Endothelial cell of umbilical vein (primary cell): ENCODE results near the gene TPM1. TPM values are rescaled to one million over a fixed set of nuclear protein-coding genes. Genes with fewer than 3 reads are reported as not detected.

Experiments used
- BruUV-seq: library from RNA; stranded (reverse); fragments of 400-500 nt; replicated peaks from 2 replicates; lab custom pipeline; 2021; lab: Mats Ljungman, UMichigan
- CTCF ChIA-PET: fragments of 300-600, 350-600 bp; sonication (Branson Sonifier 250); formaldehyde crosslinking; loops from one replicate; lab custom pipeline; 2021; ENCODE audit warnings: antibody characterized with exemption, inconsistent platforms; lab: Charles Lee
- POLR2A ChIA-PET: fragments of 300-600, 350-600 bp; sonication (Branson Sonifier 250); formaldehyde crosslinking; loops from one replicate; lab custom pipeline; 2021; ENCODE audit warnings: antibody characterized with exemption, inconsistent platforms; lab: Charles Lee
- DNase-seq: peaks from one replicate; pipeline ENCODE4 v3.0.0-alpha.2; 2011; ENCODE audit warnings: low read depth, low spot score
- FAIRE-seq: peaks from 2 replicates; lab custom pipeline; 2011; peaks lifted over from hg19 to GRCh38; lab: Jason Lieb, UNC
- H2AFZ ChIP-seq: 2 replicates; pipeline ENCODE4 v1.6.0; 2012; ENCODE audit warnings: low read depth, low read length, control low read depth, inconsistent platforms
- H3K27ac ChIP-seq: 2 replicates; pipeline ENCODE4 v1.5.1; 2011; ENCODE audit warnings: low read depth, mild to moderate bottlenecking, control low read depth, low read length, moderate library complexity; ENCODE audit not compliant: insufficient read depth
- H3K27me3 ChIP-seq, 2 experiments: 2 replicates each; pipeline versions ENCODE4 v1.6.0 to v1.6.1; 2011; ENCODE audit warnings: low read length in 2 of 2, mixed read lengths in 1 of 2; ENCODE audit not compliant: control insufficient read depth in 2 of 2, insufficient read depth in 2 of 2
- H3K36me3 ChIP-seq, 2 experiments: 2 replicates in 1 of 2; 3 replicates in 1 of 2; pipeline ENCODE4 v1.5.1; 2011; ENCODE audit warnings: low read length in 2 of 2, mild to moderate bottlenecking in 1 of 2, moderate library complexity in 1 of 2; ENCODE audit not compliant: control insufficient read depth in 2 of 2, insufficient read depth in 2 of 2; ENCODE audit errors: extremely low read depth in 1 of 2
- H3K4me1 ChIP-seq: 3 replicates; pipeline ENCODE4 v1.5.1; 2011; ENCODE audit warnings: mild to moderate bottlenecking, low read length; ENCODE audit not compliant: control insufficient read depth, insufficient read depth; ENCODE audit errors: extremely low read depth
- H3K4me2 ChIP-seq: 2 replicates; pipeline ENCODE4 v1.6.1; 2011; ENCODE audit warnings: low read length, control low read depth, mixed read lengths; ENCODE audit not compliant: insufficient read depth
- H3K4me3 ChIP-seq, 3 experiments: fragments of 200-600 bp in 1 of 3; sonication (generic), shearing (Covaris generic) in 1 of 3; replicated peaks in 1 of 3; 2 replicates each; pipeline ENCODE4 v1.5.1; 2011 to 2016; ENCODE audit warnings: control low read depth in 3 of 3, low read length in 3 of 3, mild to moderate bottlenecking in 2 of 3, inconsistent platforms in 1 of 3, low read depth in 1 of 3, moderate library complexity in 1 of 3; ENCODE audit not compliant: insufficient read depth in 1 of 3
- H3K79me2 ChIP-seq: 2 replicates; pipeline ENCODE4 v1.6.0; 2012; ENCODE audit warnings: low read length, inconsistent platforms; ENCODE audit not compliant: control insufficient read depth, insufficient read depth
- H3K9ac ChIP-seq: replicated peaks from 2 replicates; pipeline ENCODE3; 2011; ENCODE audit warnings: low read length, control low read depth; ENCODE audit not compliant: insufficient read depth; ENCODE audit errors: extremely low read depth
- H3K9me1 ChIP-seq: replicated peaks from 3 replicates; pipeline ENCODE4 v1.6.0; 2011; ENCODE audit warnings: mild to moderate bottlenecking, low read length; ENCODE audit not compliant: control insufficient read depth, insufficient read depth; ENCODE audit errors: extremely low read depth
- H3K9me3 ChIP-seq: replicated peaks from 2 replicates; pipeline ENCODE4 v1.5.1; 2012; ENCODE audit warnings: low read length, inconsistent platforms; ENCODE audit not compliant: control insufficient read depth, insufficient read depth
- H4K20me1 ChIP-seq: replicated peaks from 2 replicates; pipeline ENCODE3; 2011; ENCODE audit warnings: mild to moderate bottlenecking, low read length; ENCODE audit not compliant: control insufficient read depth, insufficient read depth; ENCODE audit errors: extremely low read depth
- EZH2 ChIP-seq: IDR thresholded peaks from 2 replicates; pipeline ENCODE4 v1.6.1; 2012; ENCODE audit warnings: borderline replicate concordance, low read depth, mild to moderate bottlenecking, moderate library complexity, low read length, inconsistent platforms; ENCODE audit not compliant: severe bottlenecking
- FOS ChIP-seq: IDR thresholded peaks from 2 replicates; pipeline ENCODE4 v1.6.1; 2011; ENCODE audit warnings: mild to moderate bottlenecking, low read length, moderate library complexity, borderline replicate concordance; ENCODE audit not compliant: insufficient read depth
- GATA2 ChIP-seq: IDR thresholded peaks from 2 replicates; pipeline ENCODE4 v1.7.0; 2011; ENCODE audit warnings: low read depth, mild to moderate bottlenecking, moderate library complexity, mixed read lengths, low read length; ENCODE audit not compliant: insufficient read length, insufficient read depth
- JUN ChIP-seq: IDR thresholded peaks from 2 replicates; pipeline ENCODE4 v1.6.1; 2011; ENCODE audit warnings: borderline replicate concordance, low read depth; ENCODE audit not compliant: insufficient read length, insufficient read depth
- MYC ChIP-seq: IDR thresholded peaks from one replicate; pipeline ENCODE4 v1.6.1; 2011; ENCODE audit warnings: mild to moderate bottlenecking, low read depth, low read length
- POLR2A ChIP-seq: IDR thresholded peaks from 2 replicates; pipeline ENCODE4 v1.6.1; 2012; ENCODE audit warnings: low read depth, mild to moderate bottlenecking, control low read depth, low read length
- POLR2AphosphoS5 ChIP-seq: IDR thresholded peaks from 2 replicates; pipeline ENCODE4 v1.6.1; 2012; ENCODE audit warnings: low read depth, mild to moderate bottlenecking, control low read depth, low read length, moderate library complexity; ENCODE audit not compliant: insufficient read depth
- dilution Hi-C: fragments of 300-500 bp; cut with MboI; formaldehyde crosslinking; loops from one replicate; pipeline ENCODE4 v1.15.0; 2019; ENCODE audit warnings: low sequenced_read_pairs; ENCODE audit not compliant: extremely low pct_ligation_motif_present
- intact Hi-C: fragments of 100-400 bp; cut with micrococcal nuclease; formaldehyde crosslinking; loops from one replicate; pipeline ENCODE4 v1.10.0; 2022
- polyA plus RNA-seq, 4 experiments: library from polyadenylated mRNA; depleted of rRNA in 3 of 4; stranded (reverse) in 3 of 4; unstranded in 1 of 4; fragments of >200 nt; gene quantifications; 2 replicates each; pipeline versions ENCODE4 v1.2.1 to v1.2.3, GENCODE V29; 2011 to 2012; ENCODE audit warnings: missing spikeins in 1 of 4
- total RNA-seq: library from RNA; stranded (reverse); gene quantifications from 2 replicates; pipeline ENCODE4 v1.2.3, GENCODE V29; 2021
- TF ChIP-seq, protein P1 (sequence below), 2 donors: IDR thresholded peaks; 1 replicate in 1 of 2; 2 replicates in 1 of 2; pipeline ENCODE4 v1.5.1; 2011; ENCODE audit warnings: low read length in 2 of 2, mild to moderate bottlenecking in 2 of 2, moderate library complexity in 2 of 2, control low read depth in 1 of 2, inconsistent platforms in 1 of 2, low read depth in 1 of 2; ENCODE audit not compliant: insufficient read depth in 1 of 2; ENCODE audit errors: extremely low read depth in 1 of 2
- TF ChIP-seq, protein P2 (sequence below): IDR thresholded peaks from 2 replicates; pipeline ENCODE4 v1.6.1; 2011; ENCODE audit not compliant: insufficient read depth, insufficient read length

The TPM1 gene
- total and polyA plus RNA-seq, 2 donors (not counting 3 experiments of a cell fraction or from before 2014, with no cell fraction given), result 518 to 558 TPM

DNA sequence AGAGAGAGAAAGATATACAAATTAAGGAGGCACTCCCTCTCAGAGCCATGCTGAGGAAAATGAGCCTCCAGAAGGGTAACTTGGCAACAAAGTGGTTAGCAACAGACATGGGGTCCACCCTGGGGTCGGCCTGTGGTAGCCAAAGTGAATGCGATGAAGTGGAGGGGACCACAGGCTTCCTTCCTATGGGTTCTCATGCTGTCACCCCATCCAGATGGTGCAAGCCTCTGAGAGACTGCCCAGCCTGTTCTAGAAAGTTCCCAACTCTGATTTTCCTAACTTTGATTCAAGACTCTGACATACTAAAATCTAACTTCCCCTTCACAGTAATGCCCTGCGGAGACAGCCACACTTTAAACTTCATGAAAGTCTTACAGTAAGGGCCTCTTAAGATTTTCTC, 60.9 kb downstream of the TPM1 start:
- H4K20me1 ChIP-seq, result no peaks in the 10 kb centered on the region
- ChIA-PET CTCF (no interaction called here), POLR2A (no interaction called here)
- DNase-seq (no peak), FAIRE-seq (no peak)
- H3K79me2 ChIP-seq, result no peaks in the 10 kb centered on the region
- no peaks in the 10 kb centered on the region for H3K9me1 ChIP-seq
- intact Hi-C loops, result no loop called here
- no peak overlapping the region for H3K9ac ChIP-seq
- no peaks in the 10 kb centered on the region for H3K36me3 ChIP-seq
- no peak overlapping the region for H2AFZ ChIP-seq
- H3K27me3 ChIP-seq, result no peaks in the 10 kb centered on the region
- dilution Hi-C loops, result no loop called here
- no peak overlapping the region for H3K4me3 ChIP-seq
- TF ChIP-seq, protein P1, sequence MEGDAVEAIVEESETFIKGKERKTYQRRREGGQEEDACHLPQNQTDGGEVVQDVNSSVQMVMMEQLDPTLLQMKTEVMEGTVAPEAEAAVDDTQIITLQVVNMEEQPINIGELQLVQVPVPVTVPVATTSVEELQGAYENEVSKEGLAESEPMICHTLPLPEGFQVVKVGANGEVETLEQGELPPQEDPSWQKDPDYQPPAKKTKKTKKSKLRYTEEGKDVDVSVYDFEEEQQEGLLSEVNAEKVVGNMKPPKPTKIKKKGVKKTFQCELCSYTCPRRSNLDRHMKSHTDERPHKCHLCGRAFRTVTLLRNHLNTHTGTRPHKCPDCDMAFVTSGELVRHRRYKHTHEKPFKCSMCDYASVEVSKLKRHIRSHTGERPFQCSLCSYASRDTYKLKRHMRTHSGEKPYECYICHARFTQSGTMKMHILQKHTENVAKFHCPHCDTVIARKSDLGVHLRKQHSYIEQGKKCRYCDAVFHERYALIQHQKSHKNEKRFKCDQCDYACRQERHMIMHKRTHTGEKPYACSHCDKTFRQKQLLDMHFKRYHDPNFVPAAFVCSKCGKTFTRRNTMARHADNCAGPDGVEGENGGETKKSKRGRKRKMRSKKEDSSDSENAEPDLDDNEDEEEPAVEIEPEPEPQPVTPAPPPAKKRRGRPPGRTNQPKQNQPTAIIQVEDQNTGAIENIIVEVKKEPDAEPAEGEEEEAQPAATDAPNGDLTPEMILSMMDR (IDR thresholded peaks at IDR 0.05; ENCODE audit: extremely low read depth in 1 of 2, insufficient read depth in 1 of 2, low read depth in 1 of 2, low read length in 2 of 2), result no peak
- TF ChIP-seq GATA2, result no peak
- TF ChIP-seq POLR2AphosphoS5, result no peak
- TF ChIP-seq EZH2, result no peak
- TF ChIP-seq MYC, result no peak
- TF ChIP-seq, protein P2, sequence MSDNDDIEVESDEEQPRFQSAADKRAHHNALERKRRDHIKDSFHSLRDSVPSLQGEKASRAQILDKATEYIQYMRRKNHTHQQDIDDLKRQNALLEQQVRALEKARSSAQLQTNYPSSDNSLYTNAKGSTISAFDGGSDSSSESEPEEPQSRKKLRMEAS, result no peak
- no peak for TF ChIP-seq FOS
- no peak for TF ChIP-seq JUN
- TF ChIP-seq POLR2A, result no peak
- peaks cover 3% of the 10 kb centered on the region for H3K4me1 ChIP-seq
- H3K4me2 ChIP-seq, result no peak overlapping the region
- BruUV-seq, result no TSS peak
- H3K27ac ChIP-seq, result no peak overlapping the region
- H3K9me3 ChIP-seq, result no peaks in the 10 kb centered on the region
